CD14-positive monocyte (primary cell): ENCODE results near the gene GALNS. TPM values are rescaled to one million over a fixed set of nuclear protein-coding genes. Genes with fewer than 3 reads are reported as not detected.
A peak's percentile ranks its signal among the peaks of the same experiment; 100 is the strongest.

ENCODE experiments used
- DNase-seq, 3 donors: peaks; one replicate each; pipeline ENCODE4 v3.0.0-alpha.2; 2011 to 2022
- H2AFZ ChIP-seq: 2 replicates; pipeline ENCODE4 v1.6.0; 2012; ENCODE audit warnings: mild to moderate bottlenecking, low read depth, low read length, inconsistent platforms; ENCODE audit not compliant: insufficient read depth, poor library complexity, severe bottlenecking
- H3K27ac ChIP-seq, 2 donors: 1 replicate in 1 of 2; 2 replicates in 1 of 2; pipeline ENCODE4 v1.5.1; 2012 to 2013; ENCODE audit warnings: low read length in 2 of 2, control low read depth in 1 of 2, inconsistent platforms in 1 of 2, low read depth in 1 of 2, mild to moderate bottlenecking in 1 of 2
- H3K27me3 ChIP-seq, 2 donors: one replicate each; pipeline versions ENCODE4 v1.6.0 to v1.6.1; 2011 to 2013; ENCODE audit warnings: low read length in 2 of 2; ENCODE audit not compliant: control insufficient read depth in 2 of 2, insufficient read depth in 2 of 2
- H3K36me3 ChIP-seq, 2 donors: replicated peaks in 1 of 2; 1 replicate in 1 of 2; 2 replicates in 1 of 2; pipeline versions ENCODE4 v1.5.1 to v1.6.1; 2012 to 2013; ENCODE audit warnings: low read length in 2 of 2, control low read depth in 1 of 2, inconsistent platforms in 1 of 2, mild to moderate bottlenecking in 1 of 2; ENCODE audit not compliant: insufficient read depth in 2 of 2, control insufficient read depth in 1 of 2
- H3K4me1 ChIP-seq, 2 donors: 1 replicate in 1 of 2; 2 replicates in 1 of 2; pipeline versions ENCODE4 v1.5.1 to v1.6.1; 2012 to 2013; ENCODE audit warnings: low read length in 2 of 2, control low read depth in 1 of 2, inconsistent platforms in 1 of 2, mild to moderate bottlenecking in 1 of 2, moderate library complexity in 1 of 2; ENCODE audit not compliant: insufficient read depth in 2 of 2, control insufficient read depth in 1 of 2
- H3K4me2 ChIP-seq: replicated peaks from 2 replicates; pipeline ENCODE3; 2012; ENCODE audit warnings: low read length, moderate library complexity, mild to moderate bottlenecking; ENCODE audit not compliant: poor library complexity, severe bottlenecking; ENCODE audit errors: extremely low read depth
- H3K4me3 ChIP-seq, 3 experiments: fragments of 200-600 bp in 1 of 3; sonication (generic) in 1 of 3; replicated peaks in 1 of 3; 1 replicate in 2 of 3; 2 replicates in 1 of 3; pipeline ENCODE4 v1.5.1; 2011 to 2013; ENCODE audit warnings: low read length in 3 of 3, mild to moderate bottlenecking in 3 of 3, control low read depth in 2 of 3, low read depth in 2 of 3, inconsistent platforms in 1 of 3, moderate library complexity in 1 of 3
- H3K79me2 ChIP-seq: 2 replicates; pipeline ENCODE4 v1.6.0; 2012; ENCODE audit warnings: mild to moderate bottlenecking, control low read depth, inconsistent platforms, low read length, moderate library complexity; ENCODE audit not compliant: insufficient read depth
- H3K9ac ChIP-seq: 2 replicates; pipeline ENCODE4 v1.6.0; 2017; ENCODE audit warnings: low read length, mild to moderate bottlenecking; ENCODE audit not compliant: insufficient read depth, poor library complexity, severe bottlenecking
- H3K9me3 ChIP-seq, 2 donors: replicated peaks in 1 of 2; 1 replicate in 1 of 2; 2 replicates in 1 of 2; pipeline versions ENCODE4 v1.5.1 to v1.6.1; 2012 to 2013; ENCODE audit warnings: low read length in 2 of 2, control low read depth in 1 of 2; ENCODE audit not compliant: control insufficient read depth in 1 of 2, insufficient read depth in 1 of 2
- H4K20me1 ChIP-seq: 2 replicates; pipeline ENCODE4 v1.6.0; 2012; ENCODE audit warnings: mild to moderate bottlenecking, low read length, control low read depth, moderate library complexity; ENCODE audit not compliant: insufficient read depth
- H3K27ac Mint-ChIP-seq, 7 donors: one replicate each; pipeline ENCODE4 v1.8.0; 2020; ENCODE audit warnings: mild to moderate bottlenecking in 7 of 7, mixed read lengths in 7 of 7, moderate library complexity in 6 of 7, inconsistent platforms in 2 of 7
- H3K27me3 Mint-ChIP-seq, 3 donors: one replicate each; pipeline ENCODE4 v1.8.0; 2021 to 2022; ENCODE audit warnings: low read depth in 3 of 3, mild to moderate bottlenecking in 3 of 3, mixed read lengths in 3 of 3, moderate library complexity in 3 of 3, inconsistent platforms in 1 of 3
- H3K36me3 Mint-ChIP-seq, 2 donors: one replicate each; pipeline ENCODE4 v1.8.0; 2020; ENCODE audit warnings: mixed read lengths in 2 of 2, inconsistent platforms in 1 of 2, mild to moderate bottlenecking in 1 of 2
- H3K4me1 Mint-ChIP-seq: one replicate; pipeline ENCODE4 v1.8.0; 2020; ENCODE audit warnings: mild to moderate bottlenecking, mixed read lengths
- H3K4me3 Mint-ChIP-seq, 2 donors: one replicate each; pipeline ENCODE4 v1.8.0; 2020; ENCODE audit warnings: mild to moderate bottlenecking in 2 of 2, mixed read lengths in 2 of 2, moderate library complexity in 1 of 2
- H3K9me3 Mint-ChIP-seq, 7 donors: one replicate each; pipeline ENCODE4 v1.8.0; 2020 to 2022; ENCODE audit warnings: mixed read lengths in 7 of 7, mild to moderate bottlenecking in 6 of 7, moderate library complexity in 6 of 7, inconsistent platforms in 2 of 7
- CTCF ChIP-seq: fragments of 200-600 bp; IDR thresholded peaks from one replicate; pipeline ENCODE4 v1.8.0; 2022; ENCODE audit warnings: antibody characterized with exemption, mild to moderate bottlenecking
- WGBS: methylation state at CpG from one replicate; pipeline ENCODE4 v1.1.5; 2013; ENCODE audit warnings: missing lambda C conversion rate; ENCODE audit not compliant: insufficient coverage; 5-methylcytosine and 5-hydroxymethylcytosine counted together
- intact Hi-C, 2 donors: fragments of 100-400 bp; cut with micrococcal nuclease; formaldehyde crosslinking; loops; one replicate each; pipeline versions ENCODE4 v1.15.0 to v1.15.1; 2023
- polyA plus RNA-seq, 3 donors: library from polyadenylated mRNA; depleted of rRNA in 1 of 3; unstranded in 2 of 3; stranded (reverse) in 1 of 3; fragments of 300-500 nt in 2 of 3; fragments of >200 nt in 1 of 3; fragmentation: Illumina TruSeq in 2 of 3; gene quantifications; 1 replicate in 2 of 3; 2 replicates in 1 of 3; pipeline ENCODE4 v1.2.3, GENCODE V29; 2012 to 2021

The GALNS gene
- polyA plus RNA-seq, 3 donors = 20.2 to 34.4 (median 32.2) TPM

GRCh38 chr16:88896238-88897070, 39.7 kb upstream of the GALNS start:
- peaks cover 0 to 3% of the 10 kb centered on the region in 2 donors for H3K9me3 ChIP-seq
- Mint-ChIP-seq H3K27me3 (no peaks in the 10 kb centered on the region), H3K9me3 (peaks cover 0 to 5% (median 2%) of the 10 kb centered on the region in 7 donors), H3K36me3 (peaks cover 47 to 74% of the 10 kb centered on the region in 2 donors), H3K27ac (no peak overlapping the region), H3K4me3 (no peak overlapping the region), H3K4me1 (no peaks in the 10 kb centered on the region)
- no peak for DNase-seq
- H3K4me2 ChIP-seq = no peak overlapping the region
- peaks cover 84 to 88% of the 10 kb centered on the region in 2 donors for H3K36me3 ChIP-seq
- H2AFZ ChIP-seq = no peak overlapping the region
- H3K9ac ChIP-seq = no peak overlapping the region
- no peak for TF ChIP-seq CTCF
- no peak overlapping the region for H3K4me3 ChIP-seq
- H3K27me3 ChIP-seq = no peaks in the 10 kb centered on the region
- no peaks in the 10 kb centered on the region for H3K4me1 ChIP-seq
- 96% methylated on average over 49 of the region's 57 CpGs for WGBS
- H3K27ac ChIP-seq = no peak overlapping the region
- H4K20me1 ChIP-seq = peaks cover 98% of the 10 kb centered on the region
- intact Hi-C loops = no loop called here
- peaks cover 3% of the 10 kb centered on the region for H3K79me2 ChIP-seq

GRCh38 chr16:88895335-88895734, 38.6 kb upstream of the GALNS start:
- no peak for TF ChIP-seq CTCF
- Histone ChIP-seq H3K4me2 (no peak overlapping the region), H3K27ac (no peak overlapping the region), H4K20me1 (peaks cover 98% of the 10 kb centered on the region), H3K9me3 (peaks cover 3 to 14% of the 10 kb centered on the region in 2 donors), H3K4me1 (no peaks in the 10 kb centered on the region), H3K9ac (no peak overlapping the region), H3K36me3 (peaks cover 84 to 88% of the 10 kb centered on the region in 2 donors), H3K79me2 (no peaks in the 10 kb centered on the region), H2AFZ (no peak overlapping the region), H3K4me3 (no peak overlapping the region), H3K27me3 (no peaks in the 10 kb centered on the region)
- H3K36me3 Mint-ChIP-seq = peaks cover 54 to 75% of the 10 kb centered on the region in 2 donors
- peaks cover 0 to 5% (median 1%) of the 10 kb centered on the region in 3 donors for H3K27me3 Mint-ChIP-seq
- 97% methylated on average over 20 of the region's 22 CpGs for WGBS
- no peak overlapping the region for H3K4me3 Mint-ChIP-seq
- intact Hi-C loops = no loop called here
- no peaks in the 10 kb centered on the region for H3K4me1 Mint-ChIP-seq
- H3K27ac Mint-ChIP-seq = peak overlapping the region in 1 of 7 donors; percentile 38
- no peak for DNase-seq
- peaks cover 4 to 16% (median 10%) of the 10 kb centered on the region in 7 donors for H3K9me3 Mint-ChIP-seq
